NCI-H69 (cell line): ENCODE data around the gene MET.
"Not testable (repeated sequence)": the region's sequence is repeated elsewhere in the genome, so short reads cannot be mapped to it uniquely, and the experiment has no call there.

Source experiments
- DNase-seq: peaks from one replicate; lab custom pipeline; 2025; lab: John Stamatoyannopoulos, UW

Gene MET

GRCh38 chr7:116809636-116810266 is 137.8 kb downstream of the MET start:
- DNase-seq: peak; percentile 95

- DNase-seq: peak; percentile 72
These were observed 138.5 kb downstream of the MET start for GRCh38 chr7:116810267-116811116.

- no peak for DNase-seq
These were observed 139.8 kb downstream of the MET start for GRCh38 chr7:116811768-116812167.

- no peak for DNase-seq
These were observed 140.9 kb downstream of the MET start for GRCh38 chr7:116812860-116813259.

- not testable (repeated sequence) for DNase-seq
These were observed 141.4 kb downstream of the MET start for GRCh38 chr7:116813371-116813770.

GRCh38 chr7:116815041-116815440 is 143.0 kb downstream of the MET start:
- no peak for DNase-seq

- no peak for DNase-seq
These were observed 148.2 kb downstream of the MET start for GRCh38 chr7:116820149-116820548.

- not testable (repeated sequence) for DNase-seq
These were observed 149.7 kb downstream of the MET start for GRCh38 chr7:116821647-116822046.

- no peak for DNase-seq
These were observed 152.5 kb downstream of the MET start for GRCh38 chr7:116824449-116824848.

- no peak for DNase-seq
These were observed 156.3 kb downstream of the MET start for GRCh38 chr7:116828281-116828680.

GRCh38 chr7:116829041-116829440 is 157.0 kb downstream of the MET start:
- no peak for DNase-seq

GRCh38 chr7:116829493-116829892 is 157.5 kb downstream of the MET start:
- no peak for DNase-seq

GRCh38 chr7:116832692-116833091 is 160.7 kb downstream of the MET start:
- no peak for DNase-seq

- DNase-seq: peak; percentile 63
These were observed 163.0 kb downstream of the MET start for GRCh38 chr7:116834815-116835504.

GRCh38 chr7:116836048-116836447 is 164.1 kb downstream of the MET start:
- DNase-seq: no peak

- DNase-seq: no peak
These were observed 164.9 kb downstream of the MET start for GRCh38 chr7:116836911-116837310.

- no peak for DNase-seq
These were observed 165.6 kb downstream of the MET start for GRCh38 chr7:116837586-116837985.

- no peak for DNase-seq
These were observed 168.3 kb downstream of the MET start for GRCh38 chr7:116840256-116840655.

- no peak for DNase-seq
These were observed 170.4 kb downstream of the MET start for GRCh38 chr7:116842371-116842770.

- DNase-seq: peak; percentile 66
These were observed 171.4 kb downstream of the MET start for GRCh38 chr7:116843378-116843777.
